NCI-H1105 (cell line): Measurements from ENCODE around the gene MAD1L1.

Experiments used
- DNase-seq: peaks from one replicate; lab custom pipeline; 2025; lab: John Stamatoyannopoulos, UW

The MAD1L1 gene

DNA sequence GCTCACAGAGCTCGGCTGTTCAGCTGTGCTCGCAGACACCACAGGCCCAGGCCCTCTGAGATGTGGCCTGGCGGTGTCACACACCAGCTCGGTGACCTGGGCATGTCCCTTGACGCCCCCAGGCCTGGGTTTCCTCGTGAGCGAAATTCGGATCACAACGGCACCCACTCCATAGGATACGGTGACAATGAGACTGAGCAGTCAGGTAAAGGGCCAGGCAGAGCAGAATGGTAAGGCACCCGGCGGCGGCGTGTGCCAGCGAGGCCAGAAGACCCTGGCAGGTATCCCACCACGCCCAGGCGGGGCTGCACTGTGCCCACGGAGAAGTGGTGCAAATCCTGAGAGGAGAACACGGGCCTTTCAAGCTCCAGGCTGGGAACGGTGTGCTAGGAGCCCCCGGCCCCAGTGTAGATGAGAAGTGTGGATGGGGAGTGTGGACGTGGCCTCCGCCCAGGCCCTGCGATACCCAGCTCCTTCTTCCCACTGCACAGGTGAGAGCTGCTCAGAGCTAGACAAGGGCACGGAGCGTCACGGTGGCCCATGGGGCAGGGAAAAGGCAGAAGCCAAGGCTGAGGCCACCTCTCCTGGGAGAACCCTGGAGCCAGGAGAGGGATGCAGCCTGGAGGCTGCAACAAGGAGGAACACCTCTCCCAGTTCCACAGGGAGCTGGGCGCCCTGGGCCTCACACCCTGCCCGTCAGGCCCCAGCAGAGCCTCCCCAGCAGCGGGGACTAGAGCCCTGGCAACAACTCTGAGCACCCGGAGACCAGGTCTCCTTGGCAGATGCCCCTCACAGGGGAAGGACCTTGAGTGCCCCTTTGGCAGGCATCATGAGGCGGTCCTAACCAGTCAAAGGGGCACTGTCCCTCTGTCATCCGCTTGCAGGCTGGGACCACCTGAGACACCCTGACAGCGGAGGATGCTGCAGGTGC, 219.1 kb downstream of the MAD1L1 start:
- DNase-seq = no peak

DNA sequence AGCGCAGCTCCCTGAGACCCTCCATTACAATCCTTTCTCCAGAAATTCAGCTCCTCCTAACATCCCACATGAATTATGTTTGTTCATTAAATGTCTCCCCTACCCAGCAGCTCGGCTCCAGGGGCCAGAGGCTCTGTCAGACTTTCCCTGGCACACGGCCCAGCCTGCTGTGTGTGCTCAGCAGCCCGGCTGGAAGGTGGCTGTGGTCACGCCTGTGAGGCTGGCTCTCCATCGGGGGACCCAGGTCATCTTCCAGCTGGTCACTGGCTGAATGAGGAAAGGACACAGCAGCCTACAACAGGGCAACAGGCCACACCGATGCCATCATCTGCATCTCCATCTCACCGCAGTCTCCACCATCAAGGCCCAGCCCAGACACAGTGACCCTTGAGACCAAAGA, 219.8 kb downstream of the MAD1L1 start:
- DNase-seq = peak; percentile 17

DNA sequence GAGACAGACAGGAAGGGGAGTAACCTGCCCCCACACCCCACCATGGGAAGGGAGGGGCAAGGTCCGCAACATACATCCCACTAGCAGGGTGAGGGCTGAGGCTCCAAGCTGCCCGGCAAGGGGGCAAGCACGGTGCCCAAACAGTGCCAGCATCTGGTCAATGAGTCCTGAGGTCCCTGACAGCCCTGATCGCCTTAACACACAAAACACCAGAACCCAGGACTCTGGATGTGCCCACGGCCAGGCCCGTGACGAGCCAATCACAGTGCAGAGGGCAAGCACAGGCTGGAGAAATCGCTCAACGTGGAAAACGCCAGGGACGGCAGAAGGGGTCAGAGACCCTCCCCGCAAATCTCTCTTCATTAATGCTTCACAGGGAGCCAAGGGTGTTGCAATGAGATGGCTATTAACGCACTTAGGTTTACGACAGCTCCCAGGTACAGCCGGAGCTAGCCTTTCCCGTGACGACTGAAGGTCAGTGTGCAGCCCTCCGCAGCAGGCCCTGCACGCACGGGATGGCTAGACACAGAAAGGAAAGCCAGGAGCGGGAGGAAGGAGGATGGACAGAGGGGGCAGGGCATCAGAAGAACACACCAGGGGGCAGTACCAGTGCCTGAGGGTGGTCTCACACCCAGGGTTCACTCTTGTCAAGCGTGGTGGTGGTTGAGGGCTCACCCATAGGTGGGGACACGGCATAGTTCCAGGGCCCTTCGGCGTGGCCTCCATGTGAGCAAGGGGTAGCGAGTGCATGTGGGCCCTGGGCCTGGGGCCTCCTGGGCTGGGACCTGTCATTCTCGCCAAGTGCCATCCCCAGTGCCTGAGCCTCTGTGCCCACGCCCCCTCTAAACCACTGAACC, 220.5 kb downstream of the MAD1L1 start:
- DNase-seq = no peak

GRCh38 chr7:2011266-2012043, 221.3 kb downstream of the MAD1L1 start:
- no peak for DNase-seq

DNA sequence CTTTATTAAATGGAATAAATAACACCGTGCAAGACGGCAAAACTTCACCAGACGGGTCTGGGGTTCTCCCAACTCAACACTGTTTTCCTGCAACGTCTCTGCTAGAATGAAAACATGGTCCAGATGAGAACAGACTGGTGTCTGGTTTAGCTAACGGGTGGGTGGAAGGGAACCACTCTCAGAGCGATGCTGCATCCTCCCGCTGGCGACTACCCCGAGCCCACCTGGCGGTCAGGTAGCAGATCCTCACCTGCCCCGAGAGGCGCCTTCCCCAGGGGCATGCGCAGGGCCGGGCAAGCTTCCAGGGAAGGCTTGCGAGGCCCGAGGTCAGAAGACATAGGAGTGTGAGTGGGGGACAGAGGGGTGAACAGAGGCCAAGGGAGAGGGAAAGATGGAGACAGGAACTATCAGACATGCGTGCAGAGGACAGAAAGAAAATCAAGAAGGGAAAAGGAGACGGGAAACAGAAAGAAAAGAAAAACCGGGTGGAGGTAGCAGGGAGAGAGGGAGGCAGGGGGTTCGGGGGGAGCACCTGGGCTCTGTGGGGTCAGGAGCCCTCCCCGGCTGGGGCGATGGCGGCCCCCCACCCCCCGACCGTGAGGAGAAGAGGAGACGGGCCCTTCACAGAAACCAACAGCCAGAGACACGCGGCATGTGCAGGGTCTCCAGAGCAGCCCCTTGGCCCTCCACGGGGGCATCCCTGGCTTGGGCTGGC, 222.0 kb downstream of the MAD1L1 start:
- no peak for DNase-seq

DNA sequence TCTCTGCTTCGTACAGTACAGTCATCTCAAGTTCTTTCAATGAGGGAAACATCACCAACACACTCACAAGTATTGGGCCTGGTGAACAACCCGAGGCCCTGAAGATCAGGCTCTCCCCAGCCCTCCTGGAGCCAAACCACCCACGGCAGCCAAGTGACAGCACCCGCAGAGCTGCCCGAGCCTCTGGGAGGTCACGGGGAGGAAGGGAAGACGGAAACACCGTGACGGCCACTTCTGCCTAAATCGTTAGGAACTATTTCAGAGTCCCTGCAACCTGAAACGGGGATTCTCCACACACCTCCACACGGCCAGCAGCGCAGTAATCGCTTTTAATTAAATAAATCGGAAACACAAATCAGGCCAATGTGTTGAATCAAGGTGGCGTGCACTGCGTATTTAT, 222.6 kb downstream of the MAD1L1 start:
- no peak for DNase-seq

- DNase-seq = no peak
Observed at GRCh38 chr7:2009541-2010001, 223.2 kb downstream of the MAD1L1 start.

- no peak for DNase-seq
Observed at GRCh38 chr7:2008936-2009540, 223.7 kb downstream of the MAD1L1 start.

GRCh38 chr7:2008101-2008935, 224.4 kb downstream of the MAD1L1 start:
- DNase-seq = no peak

DNA sequence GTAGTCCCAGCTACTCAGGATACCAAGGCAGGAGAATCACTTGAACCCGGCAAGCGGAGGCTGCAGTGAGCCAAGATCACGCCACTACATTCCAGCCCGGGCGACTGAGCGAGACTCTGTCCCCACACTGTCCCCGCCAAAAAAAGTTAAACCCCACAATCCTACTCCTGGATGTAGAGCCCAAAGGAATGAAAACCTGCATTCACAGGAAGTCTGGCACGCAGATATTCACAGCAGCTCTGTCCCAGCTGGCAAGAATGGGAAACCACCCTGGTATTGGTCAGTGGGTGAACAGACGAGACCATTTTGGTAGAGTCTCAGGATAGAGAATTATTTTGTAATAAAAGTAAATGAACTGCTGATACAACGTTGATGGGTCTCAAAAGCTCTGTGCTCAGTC, 225.2 kb downstream of the MAD1L1 start:
- no peak for DNase-seq

- no peak for DNase-seq
Observed at GRCh38 chr7:2006921-2007381, 225.8 kb downstream of the MAD1L1 start.

GRCh38 chr7:2006231-2006771, 226.4 kb downstream of the MAD1L1 start:
- DNase-seq = no peak

DNA sequence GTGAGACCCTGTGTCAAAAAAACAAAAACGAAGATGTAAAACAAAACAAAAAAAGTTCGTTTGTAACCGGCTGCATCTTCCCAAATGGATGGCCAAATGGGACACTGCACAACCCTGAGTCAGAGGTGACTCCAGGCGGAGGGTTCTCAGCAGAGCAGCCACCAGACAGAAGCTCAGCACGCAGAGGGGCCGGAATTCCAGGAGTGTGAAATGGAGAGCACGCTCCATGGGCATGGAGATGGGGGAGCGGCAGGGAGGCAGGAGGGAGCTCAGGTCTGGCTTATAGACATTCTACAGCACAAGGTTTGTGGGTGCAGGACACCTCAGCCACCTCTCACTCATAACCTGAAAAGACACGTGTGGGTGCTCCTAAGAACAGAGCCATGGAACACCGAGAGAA, 227.0 kb downstream of the MAD1L1 start:
- no peak for DNase-seq

DNA sequence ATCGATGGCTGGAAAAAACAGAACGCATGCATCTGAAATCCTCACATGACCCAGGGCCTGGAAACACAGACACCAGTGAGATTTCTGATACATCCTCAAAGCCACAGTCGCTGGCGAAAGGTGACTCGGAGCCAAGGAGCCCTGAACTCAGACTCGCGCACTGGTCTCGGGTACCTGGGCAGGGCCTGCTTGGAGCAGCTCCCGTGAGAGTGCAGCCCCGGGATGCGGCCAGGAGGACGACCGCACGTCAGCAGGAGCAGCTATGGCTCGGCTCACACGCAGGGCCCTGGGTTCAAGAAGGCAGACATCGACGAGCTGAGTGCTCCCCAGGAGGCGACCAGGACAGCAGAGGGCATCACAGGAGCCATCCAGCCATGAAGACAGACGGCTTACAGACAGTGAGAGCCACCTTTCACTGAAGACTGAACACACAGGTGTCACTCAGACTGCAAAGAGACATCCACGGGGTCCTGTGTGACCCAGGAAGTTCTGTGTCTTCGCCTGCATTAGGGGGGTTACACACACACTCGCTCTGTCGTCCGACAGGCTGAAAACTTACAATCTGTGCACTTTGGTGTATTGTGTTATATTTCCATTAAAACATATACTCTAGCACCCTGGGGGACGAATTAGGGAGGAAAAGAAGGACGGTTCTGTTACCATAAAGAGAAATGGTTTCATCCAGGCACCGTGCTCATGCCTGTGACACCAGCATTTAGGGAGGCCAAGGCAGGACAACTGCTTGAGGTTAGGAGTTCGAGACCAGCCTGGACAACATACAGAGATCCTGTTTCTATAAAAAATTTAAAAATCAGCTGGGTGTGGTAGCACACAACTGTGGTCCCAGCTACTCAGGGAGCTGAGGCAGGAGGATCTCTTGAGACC, 227.7 kb downstream of the MAD1L1 start:
- DNase-seq = no peak

DNA sequence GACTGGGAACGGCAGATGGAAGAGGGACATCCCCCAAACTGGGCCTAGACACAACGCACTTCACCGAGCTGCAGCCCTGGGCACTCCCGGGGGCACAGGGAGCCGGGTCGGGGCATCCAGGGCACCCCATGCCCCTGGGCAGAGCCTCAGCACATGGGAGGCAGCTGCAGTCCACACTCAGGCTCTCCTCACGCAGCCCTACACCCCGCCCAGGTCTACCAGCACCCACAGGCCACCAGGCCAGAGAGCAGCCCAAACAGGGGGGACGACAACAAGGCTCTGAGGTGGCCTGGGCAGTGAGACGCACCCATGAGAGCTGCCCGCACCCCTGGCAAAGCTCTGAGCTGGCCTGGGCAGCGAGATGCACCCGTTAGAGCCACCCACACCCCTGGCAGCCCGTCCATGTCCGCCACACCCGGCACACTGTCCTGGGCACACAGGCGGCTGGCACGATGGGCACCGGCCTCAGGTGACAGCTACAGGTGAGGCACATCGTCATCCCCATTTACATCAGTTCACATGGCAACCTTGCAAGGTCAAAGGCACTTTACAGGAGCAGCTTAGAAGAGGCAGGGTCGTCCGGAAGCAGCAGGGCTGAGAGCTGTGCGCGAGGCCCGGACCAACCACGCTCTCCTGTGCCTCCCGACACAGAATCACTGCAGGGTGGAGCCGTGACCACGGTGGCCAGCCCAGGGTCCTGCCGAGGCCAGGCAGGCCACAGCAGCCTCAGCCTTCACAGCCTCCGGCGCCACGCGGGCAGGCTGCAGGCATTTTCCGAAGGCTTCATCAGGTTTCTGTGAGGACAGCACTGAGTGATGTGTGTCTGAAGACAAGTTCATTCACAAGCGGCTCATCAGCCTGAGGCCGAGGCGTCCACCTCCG, 228.6 kb downstream of the MAD1L1 start:
- DNase-seq = no peak

- no peak for DNase-seq
Observed at GRCh38 chr7:2003451-2003930, 229.3 kb downstream of the MAD1L1 start.
